HCT116 (cell line): ENCODE measurements around the gene GANC. TPM values are rescaled to one million over a fixed set of nuclear protein-coding genes. Genes with fewer than 3 reads are reported as not detected.

Source experiments
- ATAC-seq: fragments of 200-7000 bp; cut with Tn5 transposase; 2 replicates; pipeline ENCODE4 v1.9.1; 2020; ENCODE audit warnings: mild to moderate bottlenecking, moderate library complexity
- BruUV-seq: library from RNA; stranded (reverse); fragments of 400-500 nt; replicated peaks from 2 replicates; lab custom pipeline; 2021; lab: Mats Ljungman, UMichigan
- CTCF ChIA-PET: fragments of 300-600 bp; sonication (Branson Sonifier 250); formaldehyde crosslinking; loops from one replicate; lab custom pipeline; 2021; ENCODE audit warnings: antibody characterized with exemption; lab: Charles Lee
- POLR2A ChIA-PET: fragments of 300-600, 350-600 bp; sonication (Branson Sonifier 250); formaldehyde crosslinking; loops from one replicate; lab custom pipeline; 2021; ENCODE audit warnings: antibody characterized with exemption; lab: Charles Lee
- RAD21 ChIA-PET, 2 experiments: fragments of 300-600 bp; sonication (Branson Sonifier 250); formaldehyde crosslinking; loops; one replicate each; lab custom pipeline; 2023; ENCODE audit warnings: low total read pairs in 2 of 2; ENCODE audit not compliant: uncharacterized antibody in 2 of 2, unreplicated experiment in 2 of 2, low non-redundant PET in 1 of 2; lab: Charles Lee
- DNase-seq: peaks from one replicate; pipeline ENCODE4 v3.0.0-alpha.2; 2010; ENCODE audit warnings: low read depth, low spot score
- H2AFZ ChIP-seq: fragments of 200-600 bp; shearing (Covaris generic), sonication (generic); 2 replicates; pipeline ENCODE4 v1.6.1; 2017; ENCODE audit warnings: low read depth, mixed run types, mixed read lengths, antibody characterized with exemption, low read length; ENCODE audit not compliant: poor library complexity, severe bottlenecking
- H3K27ac ChIP-seq: 2 replicates; pipeline ENCODE4 v1.5.1; 2012; ENCODE audit warnings: low read depth, low read length
- H3K27me3 ChIP-seq: fragments of 200-600 bp; sonication (generic); 2 replicates; pipeline ENCODE4 v1.6.1; 2016; ENCODE audit warnings: mixed run types, low read length, mixed read lengths; ENCODE audit not compliant: insufficient read depth
- H3K36me3 ChIP-seq, 2 experiments: fragments of 200-500 bp in 1 of 2; fragments of 200-600 bp in 1 of 2; sonication (Bioruptor generic) in 1 of 2; sonication (generic) in 1 of 2; 2 replicates each; pipeline versions ENCODE4 v1.5.1 to v1.6.1; 2014 to 2016; ENCODE audit warnings: low read length in 2 of 2, inconsistent platforms in 1 of 2, mixed read lengths in 1 of 2, mixed run types in 1 of 2; ENCODE audit not compliant: insufficient read depth in 2 of 2, control insufficient read depth in 1 of 2
- H3K4me1 ChIP-seq, 2 experiments: fragments of 200-600 bp in 1 of 2; sonication (generic) in 1 of 2; 2 replicates each; pipeline versions ENCODE4 v1.5.1 to v1.6.1; 2012 to 2017; ENCODE audit warnings: low read length in 2 of 2, inconsistent platforms in 1 of 2, mild to moderate bottlenecking in 1 of 2, mixed read lengths in 1 of 2, mixed run types in 1 of 2, moderate library complexity in 1 of 2; ENCODE audit not compliant: insufficient read depth in 2 of 2, control insufficient read depth in 1 of 2
- H3K4me2 ChIP-seq: fragments of 200-600 bp; sonication (generic); 2 replicates; pipeline ENCODE4 v1.6.1; 2017; ENCODE audit warnings: mixed run types, low read length, mixed read lengths
- H3K4me3 ChIP-seq, 2 experiments: fragments of 200-600 bp in 1 of 2; sonication (generic) in 1 of 2; replicated peaks in 1 of 2; 2 replicates each; pipeline ENCODE4 v1.5.1; 2011 to 2016; ENCODE audit warnings: low read length in 2 of 2, control low read depth in 1 of 2, low read depth in 1 of 2, mild to moderate bottlenecking in 1 of 2, mixed read lengths in 1 of 2, mixed run types in 1 of 2
- H3K79me2 ChIP-seq: fragments of 200-600 bp; sonication (generic); 2 replicates; pipeline ENCODE4 v1.6.1; 2017; ENCODE audit warnings: mild to moderate bottlenecking, mixed run types, low read length, moderate library complexity, mixed read lengths; ENCODE audit not compliant: insufficient read depth
- H3K9ac ChIP-seq: fragments of 200-600 bp; sonication (generic); 2 replicates; pipeline ENCODE4 v1.6.1; 2016; ENCODE audit warnings: low read length, mixed read lengths
- H3K9me2 ChIP-seq: fragments of 200-600 bp; sonication (generic), shearing (Covaris generic); 2 replicates; pipeline ENCODE4 v1.6.1; 2017; ENCODE audit warnings: mixed run types, mild to moderate bottlenecking, moderate library complexity; ENCODE audit not compliant: insufficient read depth
- H3K9me3 ChIP-seq, 2 experiments: fragments of 200-500 bp in 1 of 2; fragments of 200-600 bp in 1 of 2; sonication (Bioruptor generic) in 1 of 2; sonication (generic) in 1 of 2; 2 replicates each; pipeline ENCODE4 v1.6.1; 2014 to 2017; ENCODE audit warnings: low read length in 2 of 2, mixed read lengths in 2 of 2, inconsistent platforms in 1 of 2, low read depth in 1 of 2, mild to moderate bottlenecking in 1 of 2, mixed run types in 1 of 2, moderate library complexity in 1 of 2; ENCODE audit not compliant: control insufficient read depth in 1 of 2, insufficient read depth in 1 of 2
- H4K20me1 ChIP-seq: fragments of 200-600 bp; sonication (generic), shearing (Covaris generic); 2 replicates; pipeline ENCODE4 v1.6.1; 2017; ENCODE audit warnings: mixed run types, mild to moderate bottlenecking, moderate library complexity; ENCODE audit not compliant: insufficient read depth
- ATF3 ChIP-seq: IDR thresholded peaks from 2 replicates; pipeline ENCODE4 v1.6.1; 2012
- CEBPB ChIP-seq: IDR thresholded peaks from 2 replicates; pipeline ENCODE4 v1.6.1; 2012; ENCODE audit warnings: low read depth
- EGR1 ChIP-seq: IDR thresholded peaks from 2 replicates; pipeline ENCODE4 v1.6.1; 2012; ENCODE audit warnings: low read depth
- ELF1 ChIP-seq: IDR thresholded peaks from 2 replicates; pipeline ENCODE4 v1.6.1; 2012; ENCODE audit warnings: low read depth, borderline replicate concordance
- EZH2 ChIP-seq: fragments of 200-600 bp; sonication (generic); IDR thresholded peaks from 2 replicates; pipeline ENCODE4 v1.6.1; 2017; ENCODE audit warnings: antibody characterized with exemption, mixed run types
- EZH2phosphoT487 ChIP-seq: fragments of 200-600 bp; IDR thresholded peaks from 2 replicates; pipeline ENCODE4 v1.6.1; 2018; ENCODE audit warnings: antibody characterized with exemption, borderline replicate concordance
- JUND ChIP-seq: IDR thresholded peaks from 2 replicates; pipeline ENCODE4 v1.6.1; 2012
- MAX ChIP-seq: IDR thresholded peaks from 2 replicates; pipeline ENCODE4 v1.6.1; 2012
- POLR2A ChIP-seq: IDR thresholded peaks from 2 replicates; pipeline ENCODE4 v1.7.0; 2011; ENCODE audit warnings: borderline replicate concordance; ENCODE audit not compliant: insufficient read depth, insufficient read length; ENCODE audit errors: extremely low read depth
- POLR2AphosphoS5 ChIP-seq: IDR thresholded peaks from 2 replicates; pipeline ENCODE4 v1.6.1; 2011; ENCODE audit warnings: mild to moderate bottlenecking, low read depth, low read length, moderate library complexity
- SIN3A ChIP-seq: IDR thresholded peaks from 2 replicates; pipeline ENCODE4 v1.6.1; 2012; ENCODE audit warnings: low read depth
- ZBTB33 ChIP-seq: IDR thresholded peaks from 2 replicates; pipeline ENCODE4 v1.6.1; 2011; ENCODE audit warnings: mild to moderate bottlenecking, low read length, moderate library complexity; ENCODE audit not compliant: insufficient replicate concordance; ENCODE audit errors: extremely low read depth
- ZNF274 ChIP-seq: fragments of 200-500 bp; sonication (Bioruptor generic); IDR thresholded peaks from 2 replicates; pipeline ENCODE4 v1.6.1; 2014; ENCODE audit warnings: mild to moderate bottlenecking, low read depth, low read length, inconsistent platforms
- intact Hi-C: fragments of 100-400 bp; cut with micrococcal nuclease; formaldehyde crosslinking; loops from 2 replicates; pipeline ENCODE4 v1.10.0; 2022
- total RNA-seq: library from RNA; stranded (reverse); gene quantifications from one replicate; pipeline ENCODE4 v1.2.1, GENCODE V29; 2021; ENCODE audit not compliant: unreplicated experiment

GANC gene
- total RNA-seq, 1 experiment from 2014 or later = 13.1 TPM

GRCh38 chr15:42363487-42363886, 90.5 kb downstream of the GANC start:
- no peaks in the 10 kb centered on the region for H3K9me3 ChIP-seq
- H3K4me3 ChIP-seq = no peak overlapping the region
- ATAC-seq (no peak), DNase-seq (no peak)
- no TSS peak for BruUV-seq
- H4K20me1 ChIP-seq = no peaks in the 10 kb centered on the region
- ChIA-PET POLR2A (no interaction called here), RAD21 (no interaction called here), CTCF (no interaction called here)
- H3K4me1 ChIP-seq = no peaks in the 10 kb centered on the region
- no peaks in the 10 kb centered on the region for H3K9me2 ChIP-seq
- H3K79me2 ChIP-seq = no peaks in the 10 kb centered on the region
- no peaks in the 10 kb centered on the region for H3K36me3 ChIP-seq
- H2AFZ ChIP-seq = no peak overlapping the region
- TF ChIP-seq POLR2A (no peak), EZH2 (no peak), POLR2AphosphoS5 (no peak), EGR1 (no peak), SIN3A (no peak), ZBTB33 (no peak), ZNF274 (no peak), JUND (no peak), MAX (no peak), EZH2phosphoT487 (no peak), ATF3 (no peak), ELF1 (no peak), CEBPB (no peak)
- no peak overlapping the region for H3K9ac ChIP-seq
- no peaks in the 10 kb centered on the region for H3K27me3 ChIP-seq
- intact Hi-C loops = no loop called here
- no peak overlapping the region for H3K27ac ChIP-seq
- no peak overlapping the region for H3K4me2 ChIP-seq
